GM19193 (cell line): ENCODE data around the gene COL27A1.

Experiments used
- POLR2A ChIP-seq: IDR thresholded peaks from 4 replicates; pipeline ENCODE4 v1.6.1; 2011; ENCODE audit not compliant: insufficient read depth, insufficient read length; ENCODE audit errors: extremely low read depth

Gene COL27A1

DNA sequence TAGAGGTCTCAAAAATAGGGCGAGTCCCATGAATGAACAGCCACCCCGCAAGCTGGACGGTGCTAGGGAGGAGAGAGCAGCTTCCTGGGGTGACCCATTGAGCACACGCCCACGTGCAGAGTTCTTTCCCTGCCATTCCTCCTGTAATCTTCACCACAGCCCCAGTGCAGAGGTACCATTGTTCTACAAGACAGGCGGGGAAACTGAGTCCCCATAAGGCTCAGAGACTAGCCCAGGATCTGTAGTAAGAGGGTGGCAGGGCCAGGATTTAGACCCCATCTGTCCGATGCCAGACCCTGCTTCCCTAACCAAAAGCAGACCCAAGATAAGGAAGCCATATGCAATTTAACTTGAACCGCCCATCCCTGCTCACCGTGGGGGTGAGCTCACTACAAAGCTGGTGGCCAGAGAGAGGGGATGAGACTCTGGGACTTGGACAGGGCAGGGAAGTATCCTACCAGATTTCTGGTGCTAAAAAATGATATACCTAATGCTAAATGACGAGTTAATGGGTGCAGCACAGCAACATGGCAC, 130.9 kb downstream of the COL27A1 start:
- TF ChIP-seq POLR2A: no peak

DNA sequence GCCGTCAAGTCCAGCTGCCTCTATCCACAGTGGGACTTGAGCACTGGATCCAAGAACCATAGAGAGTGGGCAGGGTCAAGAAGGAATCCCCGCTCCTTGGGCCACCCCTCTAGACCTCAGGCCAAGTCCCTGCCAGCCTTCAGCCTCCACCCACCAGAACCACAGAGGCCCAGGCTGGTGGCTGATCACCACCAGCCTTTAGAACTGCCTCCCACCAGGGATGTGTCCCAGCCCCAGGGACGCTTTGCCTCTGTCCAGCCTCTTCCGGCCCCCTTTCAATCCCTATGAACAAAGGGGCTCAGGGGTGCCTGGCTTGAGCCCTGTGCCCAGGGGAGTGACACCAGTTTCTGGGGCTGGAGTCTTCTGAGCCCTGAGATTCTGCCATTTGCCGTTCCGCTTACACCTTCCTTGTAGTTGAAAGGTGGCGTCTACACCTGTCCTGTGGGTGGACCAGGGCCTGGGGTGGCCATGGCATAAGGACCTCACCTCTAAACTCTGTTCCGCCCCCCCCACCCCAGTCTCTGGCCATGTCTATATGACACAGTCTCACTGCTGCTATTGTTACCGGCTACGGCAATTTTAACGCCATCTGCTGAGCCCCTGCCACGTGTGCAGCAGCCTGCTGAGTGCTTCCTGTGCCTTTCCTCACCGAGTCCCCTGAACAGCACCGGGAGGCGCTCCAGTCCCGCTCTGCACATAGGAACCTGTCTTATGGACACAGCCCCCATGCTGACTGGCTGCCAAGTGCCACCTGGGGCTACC, 131.8 kb downstream of the COL27A1 start:
- TF ChIP-seq POLR2A: no peak

DNA sequence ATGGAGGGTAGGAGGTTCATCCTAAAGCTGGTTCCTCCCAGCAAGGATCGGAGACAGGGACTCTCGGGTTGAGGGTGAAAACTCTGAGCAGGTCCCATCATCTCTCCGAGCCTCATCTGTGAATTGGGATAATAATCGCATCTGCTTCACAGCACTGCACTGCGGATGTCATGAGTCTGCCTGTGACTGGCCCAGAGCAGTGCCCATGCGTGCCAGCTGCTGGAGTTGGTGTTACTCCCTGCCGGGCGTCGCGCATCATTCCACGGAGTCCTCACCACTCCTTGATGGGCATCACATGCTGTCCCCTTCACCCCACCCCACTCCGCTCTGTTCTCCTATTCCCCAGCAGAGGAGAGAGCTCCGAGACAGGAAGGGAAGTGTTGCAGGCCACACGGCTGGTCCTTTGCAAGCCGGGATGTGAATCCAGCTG, 132.4 kb downstream of the COL27A1 start:
- TF ChIP-seq POLR2A: no peak

- TF ChIP-seq POLR2A: no peak
Observed at GRCh38 chr9:114288193-114289091, 133.1 kb downstream of the COL27A1 start.

DNA sequence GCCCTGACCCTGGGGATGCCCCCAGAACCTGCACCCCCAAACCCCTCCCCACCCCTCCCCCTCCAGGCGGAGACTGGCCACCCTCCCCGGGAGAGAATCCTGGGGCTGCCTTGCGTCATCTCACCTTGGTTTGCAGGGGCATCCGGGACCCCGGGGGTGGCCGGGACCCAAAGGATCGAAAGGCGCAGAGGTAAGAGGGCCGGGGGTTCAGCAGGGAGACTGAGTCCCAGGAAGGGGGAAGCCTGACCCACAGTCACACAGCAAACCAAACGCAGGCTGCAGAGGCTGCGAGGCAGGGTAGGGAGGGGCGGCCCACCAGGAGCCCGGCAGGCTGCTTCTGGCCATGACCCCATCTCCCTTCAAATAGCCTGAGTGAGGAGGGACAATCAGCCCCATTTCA, 133.8 kb downstream of the COL27A1 start:
- no peak for TF ChIP-seq POLR2A

DNA sequence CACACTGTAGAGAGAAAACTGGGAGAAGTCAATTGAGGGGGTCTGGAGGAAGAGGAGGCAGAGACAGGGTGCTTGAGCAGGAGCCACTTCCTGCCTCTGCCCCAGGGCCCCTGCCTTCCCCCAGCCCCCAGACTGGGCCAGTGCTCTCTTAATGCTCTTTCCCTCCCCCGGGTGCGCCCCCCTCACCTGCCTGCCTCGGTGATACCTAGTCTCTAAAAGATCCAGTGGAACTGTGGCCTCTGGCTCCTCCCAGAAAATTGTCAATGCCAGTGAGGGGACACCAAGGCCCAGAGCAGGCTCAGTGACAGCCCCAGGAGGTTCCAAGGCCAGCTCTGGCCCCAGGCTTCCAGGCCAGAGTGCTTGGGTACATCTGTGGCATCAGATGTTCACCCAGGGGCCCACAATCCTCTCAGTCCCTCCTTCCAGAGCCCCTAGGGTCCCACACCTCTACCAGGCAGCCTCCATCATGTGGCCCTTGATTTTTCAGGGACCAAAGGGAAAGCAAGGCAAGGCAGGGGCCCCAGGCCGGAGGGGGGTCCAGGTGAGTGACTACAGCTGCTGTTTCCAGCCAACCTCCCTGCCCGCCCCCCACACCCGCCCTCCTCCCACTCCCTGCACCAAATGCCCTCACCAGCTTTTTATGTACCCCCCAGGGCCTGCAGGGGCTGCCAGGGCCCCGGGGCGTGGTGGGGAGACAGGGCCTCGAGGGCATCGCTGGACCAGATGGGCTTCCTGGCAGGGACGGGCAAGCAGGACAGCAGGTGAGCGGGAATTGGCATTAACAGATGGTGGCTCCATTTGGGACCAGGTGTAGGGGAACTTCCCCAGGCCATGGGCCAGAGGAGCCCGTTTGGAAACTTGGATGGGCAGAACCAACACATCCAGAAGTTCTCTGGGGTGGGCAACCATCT, 134.5 kb downstream of the COL27A1 start:
- TF ChIP-seq POLR2A: no peak

DNA sequence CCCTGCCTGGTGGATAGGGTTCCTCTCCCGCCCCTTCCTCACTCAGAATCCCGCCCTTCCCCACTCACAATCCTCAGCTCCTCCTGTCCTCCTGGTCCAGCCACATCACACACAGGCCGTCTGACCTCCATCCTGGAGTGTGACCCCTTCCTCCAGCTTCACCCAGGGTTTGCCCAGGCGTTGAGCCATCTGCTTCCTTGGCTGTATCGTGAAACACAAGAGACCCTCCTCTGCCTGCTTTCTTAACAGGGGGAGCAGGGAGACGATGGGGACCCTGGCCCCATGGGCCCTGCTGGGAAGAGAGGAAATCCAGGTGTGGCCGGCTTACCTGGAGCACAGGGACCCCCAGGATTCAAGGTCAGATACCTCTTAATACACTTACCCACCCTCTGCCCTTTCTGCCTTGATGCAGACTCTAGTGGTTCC, 135.2 kb downstream of the COL27A1 start:
- no peak for TF ChIP-seq POLR2A

- no peak for TF ChIP-seq POLR2A
Observed at GRCh38 chr9:114291064-114291474, 135.7 kb downstream of the COL27A1 start.

DNA sequence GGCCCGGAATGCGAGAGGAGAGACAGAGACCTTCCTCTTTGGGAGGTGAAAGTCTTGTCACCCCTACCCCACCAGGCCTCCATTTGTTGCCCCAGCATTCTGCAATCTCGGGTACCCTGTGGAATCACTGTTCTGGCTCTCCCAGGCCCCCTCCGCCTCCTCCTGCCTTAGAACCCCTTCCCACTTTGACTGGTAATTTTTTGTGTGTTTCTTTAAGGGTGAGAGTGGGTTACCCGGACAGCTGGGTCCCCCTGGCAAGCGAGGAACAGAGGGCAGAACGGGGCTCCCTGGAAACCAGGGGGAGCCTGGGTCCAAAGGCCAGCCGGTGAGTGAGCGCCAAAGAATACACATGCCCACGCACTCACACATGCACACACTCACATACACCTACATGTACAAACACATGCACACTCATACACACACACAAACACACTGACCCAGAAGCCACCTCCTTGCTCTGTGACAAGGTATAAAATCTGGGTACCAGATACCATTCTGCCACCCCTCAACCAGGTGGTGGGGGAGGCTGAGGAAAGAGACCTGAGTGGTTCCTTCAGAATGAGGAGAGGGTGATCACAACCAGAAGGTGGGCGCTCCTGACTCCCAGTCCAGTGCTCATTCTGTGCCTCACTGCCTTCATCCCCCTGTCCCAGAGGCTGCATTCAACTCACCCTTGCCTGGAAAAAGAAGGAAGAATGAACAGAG, 136.7 kb downstream of the COL27A1 start:
- no peak for TF ChIP-seq POLR2A

GRCh38 chr9:114294664-114295063, 139.3 kb downstream of the COL27A1 start:
- no peak for TF ChIP-seq POLR2A

- no peak for TF ChIP-seq POLR2A
Observed at GRCh38 chr9:114296338-114296737, 141.0 kb downstream of the COL27A1 start.

GRCh38 chr9:114299286-114300152, 144.2 kb downstream of the COL27A1 start:
- no peak for TF ChIP-seq POLR2A
